GM23338 (cell line): Measurements from ENCODE around the gene MLH1. TPM values are rescaled to one million over a fixed set of nuclear protein-coding genes. Genes with fewer than 3 reads are reported as not detected.

ENCODE experiments used
- ATAC-seq: fragments of 200-7000 bp; cut with Tn5 transposase; 3 replicates; pipeline ENCODE4 v1.9.1; 2020
- DNase-seq: peaks from one replicate; pipeline ENCODE4 v3.0.0-alpha.2; 2015; ENCODE audit warnings: low spot score
- H2AFZ ChIP-seq: fragments of 200-600 bp; sonication (generic); 2 replicates; pipeline ENCODE4 v1.8.0; 2016; ENCODE audit warnings: antibody characterized with exemption, mild to moderate bottlenecking, moderate library complexity
- H3F3A ChIP-seq: fragments of 200-600 bp; sonication (generic); replicated peaks from 2 replicates; pipeline ENCODE4 v1.8.0; 2017; ENCODE audit warnings: antibody characterized with exemption, mixed run types, low read depth
- H3K27ac ChIP-seq: fragments of 200-600 bp; sonication (generic); 2 replicates; pipeline ENCODE4 v1.6.1; 2016; ENCODE audit warnings: low read depth
- H3K27me3 ChIP-seq: fragments of 200-600 bp; sonication (generic); 2 replicates; pipeline ENCODE4 v1.8.0; 2016; ENCODE audit warnings: mild to moderate bottlenecking, mixed run types, moderate library complexity; ENCODE audit not compliant: insufficient read depth
- H3K36me3 ChIP-seq: fragments of 200-600 bp; sonication (generic); 2 replicates; pipeline ENCODE4 v1.8.0; 2016; ENCODE audit warnings: mild to moderate bottlenecking; ENCODE audit not compliant: insufficient read depth
- H3K4me1 ChIP-seq: fragments of 200-600 bp; sonication (generic); 2 replicates; pipeline ENCODE4 v1.8.0; 2016; ENCODE audit warnings: mild to moderate bottlenecking, moderate library complexity; ENCODE audit not compliant: insufficient read depth
- H3K4me2 ChIP-seq: fragments of 200-600 bp; sonication (generic); 2 replicates; pipeline ENCODE4 v1.7.1; 2017; ENCODE audit warnings: mixed run types
- H3K4me3 ChIP-seq: fragments of 200-600 bp; sonication (generic); 2 replicates; pipeline ENCODE4 v1.6.1; 2016; ENCODE audit warnings: mixed run types
- H3K79me2 ChIP-seq: fragments of 200-600 bp; sonication (generic); replicated peaks from 2 replicates; pipeline ENCODE4 v1.8.0; 2017; ENCODE audit warnings: mild to moderate bottlenecking; ENCODE audit not compliant: insufficient read depth
- H3K9me2 ChIP-seq: fragments of 200-600 bp; sonication (generic); 2 replicates; pipeline ENCODE4 v1.8.0; 2017; ENCODE audit not compliant: insufficient read depth
- H4K20me1 ChIP-seq: fragments of 200-600 bp; sonication (generic); replicated peaks from 2 replicates; pipeline ENCODE4 v1.8.0; 2017; ENCODE audit warnings: mild to moderate bottlenecking; ENCODE audit not compliant: insufficient read depth
- H3K27ac Mint-ChIP-seq: 2 replicates; pipeline ENCODE4 v1.8.0; 2020; ENCODE audit warnings: inconsistent platforms, mild to moderate bottlenecking, moderate library complexity, mixed read lengths
- H3K27me3 Mint-ChIP-seq: 3 replicates; pipeline ENCODE4 v1.8.0; 2022; ENCODE audit warnings: low read depth, mild to moderate bottlenecking, moderate library complexity, mixed read lengths, inconsistent platforms; ENCODE audit not compliant: insufficient read depth, poor library complexity
- H3K36me3 Mint-ChIP-seq: 3 replicates; pipeline ENCODE4 v1.8.0; 2021; ENCODE audit warnings: low read depth, mild to moderate bottlenecking, inconsistent platforms, moderate library complexity, mixed read lengths
- H3K4me1 Mint-ChIP-seq: 3 replicates; pipeline ENCODE4 v1.8.0; 2020; ENCODE audit warnings: mild to moderate bottlenecking, inconsistent platforms, mixed read lengths
- H3K4me3 Mint-ChIP-seq: 3 replicates; pipeline ENCODE4 v1.8.0; 2021; ENCODE audit warnings: moderate library complexity, mild to moderate bottlenecking, inconsistent platforms, mixed read lengths
- H3K9me3 Mint-ChIP-seq: 3 replicates; pipeline ENCODE4 v1.8.0; 2020; ENCODE audit warnings: moderate library complexity, mild to moderate bottlenecking, inconsistent platforms, mixed read lengths
- CREB1 ChIP-seq: fragments of 250-450 bp; sonication (Bioruptor Pico); IDR thresholded peaks from 2 replicates; pipeline ENCODE4 v1.5.0; 2020; ENCODE audit warnings: low read depth, mild to moderate bottlenecking, moderate library complexity
- CTCF ChIP-seq, 2 experiments: fragments of 200-600 bp in 1 of 2; sonication (generic) in 1 of 2; conservative IDR thresholded peaks; 2 replicates each; pipeline versions ENCODE4 v1.5.1 to v1.6.1; 2016 to 2017; ENCODE audit warnings: antibody characterized with exemption in 2 of 2, low read depth in 2 of 2, mild to moderate bottlenecking in 2 of 2, moderate library complexity in 1 of 2
- ETS1 ChIP-seq: IDR thresholded peaks from 2 replicates; pipeline ENCODE4 v1.6.1; 2016; ENCODE audit warnings: antibody characterized with exemption
- EZH2 ChIP-seq: fragments of 200-600 bp; sonication (generic); IDR thresholded peaks from one replicate; pipeline ENCODE4 v1.8.0; 2017; ENCODE audit warnings: antibody characterized with exemption, mild to moderate bottlenecking, low read depth; ENCODE audit not compliant: unreplicated experiment
- EZH2phosphoT487 ChIP-seq: fragments of 200-600 bp; sonication (generic); IDR thresholded peaks from one replicate; pipeline ENCODE4 v1.8.1; 2018; ENCODE audit warnings: antibody characterized with exemption; ENCODE audit not compliant: unreplicated experiment
- JUNB ChIP-seq: IDR thresholded peaks from one replicate; pipeline ENCODE4 v1.6.1; 2016; ENCODE audit warnings: antibody characterized with exemption; ENCODE audit not compliant: unreplicated experiment
- REST ChIP-seq: IDR thresholded peaks from one replicate; pipeline ENCODE4 v1.6.1; 2018; ENCODE audit warnings: antibody characterized with exemption; ENCODE audit not compliant: unreplicated experiment
- ZNF114 ChIP-seq: fragments of 250-450 bp; sonication (Bioruptor Pico); IDR thresholded peaks from 2 replicates; pipeline ENCODE4 v1.5.0; 2020; ENCODE audit warnings: mild to moderate bottlenecking, moderate library complexity
- ZNF331 ChIP-seq: fragments of 250-450 bp; sonication (Bioruptor Pico); IDR thresholded peaks from 2 replicates; pipeline ENCODE4 v1.5.0; 2020; ENCODE audit warnings: low read depth, mild to moderate bottlenecking, moderate library complexity
- polyA plus RNA-seq: library from polyadenylated mRNA; unstranded; fragments of >200 nt; fragmentation: Nextera tagmentation; extraction: Ambion mirVana; gene quantifications from 2 replicates; pipeline ENCODE4 v1.2.1, GENCODE V29; 2016
- total RNA-seq: library from RNA; depleted of rRNA; stranded (reverse); fragments of >200 nt; shearing (Covaris generic); gene quantifications from 2 replicates; pipeline ENCODE4 v1.2.3, GENCODE V29; 2014

The MLH1 gene
- total and polyA plus RNA-seq, 2 experiments from 2014 or later, result 31.7 to 58.0 TPM

- H3K4me3 Mint-ChIP-seq, result no peak overlapping the region
Observed at GRCh38 chr3:37024092-37024491, 30.8 kb downstream of the MLH1 start.

More at GRCh38 chr3:37024092-37024491, 30.8 kb downstream of the MLH1 start:
- no peak overlapping the region for H3K27ac Mint-ChIP-seq
- H3K4me3 ChIP-seq, result no peak overlapping the region
- TF ChIP-seq CTCF (conservative IDR thresholded peaks at IDR 0.05; ENCODE audit: low read depth in 2 of 2) (peak in 1 of 2 experiments; percentile 15; a peak in 2 of 4 replicates), EZH2phosphoT487 (no peak), JUNB (no peak), CREB1 (CRISPR knock-in tag) (no peak), ZNF114 (CRISPR knock-in tag) (no peak), ETS1 (no peak), ZNF331 (CRISPR knock-in tag) (no peak), EZH2 (no peak), REST (no peak)
- peaks cover 2% of the 10 kb centered on the region; the same call in 2 of the 3 replicates for H3K9me3 Mint-ChIP-seq
- H3K36me3 ChIP-seq, result peaks cover 44% of the 10 kb centered on the region
- no peaks in the 10 kb centered on the region for H3K9me2 ChIP-seq
- peaks cover 94% of the 10 kb centered on the region for H3K36me3 Mint-ChIP-seq
- peaks cover 3% of the 10 kb centered on the region for H3K27me3 Mint-ChIP-seq
- H4K20me1 ChIP-seq, result peaks cover 2% of the 10 kb centered on the region; the same call in 1 of the 2 replicates
- no peak overlapping the region for H2AFZ ChIP-seq
- H3K4me1 ChIP-seq, result no peaks in the 10 kb centered on the region
- no peaks in the 10 kb centered on the region for H3F3A ChIP-seq
- no peak for ATAC-seq
- H3K4me1 Mint-ChIP-seq, result no peaks in the 10 kb centered on the region
- H3K27ac ChIP-seq, result no peak overlapping the region
- DNase-seq, result no peak
- H3K4me2 ChIP-seq, result no peak overlapping the region
- H3K27me3 ChIP-seq, result no peaks in the 10 kb centered on the region
- no peaks in the 10 kb centered on the region for H3K79me2 ChIP-seq
